ENCODE results near the gene PPFIBP1.

Gene PPFIBP1

GRCh38 chr12:27523642-27524493, at the start of gene PPFIBP1:
PPFIBP1 (plus strand) TSS chr12:27524206; CDS start chr12:27633397, 109,191 bp downstream.
- peak within 1 kb of the TSS; percentile 95 for H3K27ac Mint-ChIP-seq
- H3K4me1 Mint-ChIP-seq, result peaks cover 36% of the 10 kb centered on the region
- H3K36me3 Mint-ChIP-seq, result no peaks in the 10 kb centered on the region
- no peaks in the 10 kb centered on the region for H3K27me3 Mint-ChIP-seq
- H3K9me3 Mint-ChIP-seq, result no peaks in the 10 kb centered on the region
- peak within 1 kb of the TSS; percentile 94 for H3K4me3 Mint-ChIP-seq

- no peak overlapping the region for H3K27ac Mint-ChIP-seq
- no peak overlapping the region for H3K4me3 Mint-ChIP-seq
- peaks cover 7% of the 10 kb centered on the region for H3K36me3 Mint-ChIP-seq
- no peaks in the 10 kb centered on the region for H3K27me3 Mint-ChIP-seq
- H3K4me1 Mint-ChIP-seq, result peaks cover 18% of the 10 kb centered on the region
- peaks cover 35% of the 10 kb centered on the region for H3K9me3 Mint-ChIP-seq
Observed at GRCh38 chr12:27474344-27474743, 49.7 kb upstream of the PPFIBP1 start.

- Mint-ChIP-seq H3K36me3 (peaks cover 8% of the 10 kb centered on the region), H3K4me3 (no peak overlapping the region), H3K9me3 (peaks cover 39% of the 10 kb centered on the region), H3K27ac (no peak overlapping the region), H3K4me1 (peaks cover 15% of the 10 kb centered on the region), H3K27me3 (no peaks in the 10 kb centered on the region)
Observed at GRCh38 chr12:27477049-27477448, 47.0 kb upstream of the PPFIBP1 start.

- Mint-ChIP-seq H3K4me3 (no peak overlapping the region), H3K27ac (no peak overlapping the region), H3K27me3 (no peaks in the 10 kb centered on the region), H3K4me1 (no peaks in the 10 kb centered on the region), H3K36me3 (peaks cover 8% of the 10 kb centered on the region), H3K9me3 (peaks cover 39% of the 10 kb centered on the region)
Observed at GRCh38 chr12:27478949-27479348, 45.1 kb upstream of the PPFIBP1 start.

- H3K4me1 Mint-ChIP-seq, result no peaks in the 10 kb centered on the region
- peaks cover 35% of the 10 kb centered on the region for H3K9me3 Mint-ChIP-seq
- H3K36me3 Mint-ChIP-seq, result peaks cover 8% of the 10 kb centered on the region
- no peaks in the 10 kb centered on the region for H3K27me3 Mint-ChIP-seq
- H3K27ac Mint-ChIP-seq, result no peak overlapping the region
- no peak overlapping the region for H3K4me3 Mint-ChIP-seq
Observed at GRCh38 chr12:27480016-27480415, 44.0 kb upstream of the PPFIBP1 start.

GRCh38 chr12:27486961-27487360, 37.0 kb upstream of the PPFIBP1 start:
- Mint-ChIP-seq H3K36me3 (peaks cover 2% of the 10 kb centered on the region), H3K4me3 (no peak overlapping the region), H3K9me3 (no peaks in the 10 kb centered on the region), H3K4me1 (no peaks in the 10 kb centered on the region), H3K27me3 (peaks cover 1% of the 10 kb centered on the region), H3K27ac (no peak overlapping the region)

GRCh38 chr12:27488479-27488878, 35.5 kb upstream of the PPFIBP1 start:
- H3K4me1 Mint-ChIP-seq, result no peaks in the 10 kb centered on the region
- H3K9me3 Mint-ChIP-seq, result no peaks in the 10 kb centered on the region
- H3K36me3 Mint-ChIP-seq, result peaks cover 2% of the 10 kb centered on the region
- no peak overlapping the region for H3K4me3 Mint-ChIP-seq
- no peak overlapping the region for H3K27ac Mint-ChIP-seq
- peaks cover 3% of the 10 kb centered on the region for H3K27me3 Mint-ChIP-seq

- peaks cover 2% of the 10 kb centered on the region for H3K36me3 Mint-ChIP-seq
- H3K27me3 Mint-ChIP-seq, result peaks cover 3% of the 10 kb centered on the region
- no peaks in the 10 kb centered on the region for H3K4me1 Mint-ChIP-seq
- no peak overlapping the region for H3K4me3 Mint-ChIP-seq
- H3K9me3 Mint-ChIP-seq, result no peaks in the 10 kb centered on the region
- no peak overlapping the region for H3K27ac Mint-ChIP-seq
Observed at GRCh38 chr12:27491226-27491625, 32.8 kb upstream of the PPFIBP1 start.

GRCh38 chr12:27493260-27493940, 30.6 kb upstream of the PPFIBP1 start:
- no peak overlapping the region for H3K4me3 Mint-ChIP-seq
- H3K27ac Mint-ChIP-seq, result no peak overlapping the region
- H3K27me3 Mint-ChIP-seq, result peaks cover 5% of the 10 kb centered on the region
- peaks cover 8% of the 10 kb centered on the region for H3K4me1 Mint-ChIP-seq
- H3K36me3 Mint-ChIP-seq, result peaks cover 1% of the 10 kb centered on the region
- no peaks in the 10 kb centered on the region for H3K9me3 Mint-ChIP-seq

- Mint-ChIP-seq H3K4me3 (no peak overlapping the region), H3K9me3 (no peaks in the 10 kb centered on the region), H3K27me3 (peaks cover 4% of the 10 kb centered on the region), H3K27ac (no peak overlapping the region), H3K36me3 (peaks cover 1% of the 10 kb centered on the region), H3K4me1 (peaks cover 20% of the 10 kb centered on the region)
Observed at GRCh38 chr12:27497446-27497845, 26.6 kb upstream of the PPFIBP1 start.

- Mint-ChIP-seq H3K27ac (no peak overlapping the region), H3K36me3 (peaks cover 1% of the 10 kb centered on the region), H3K4me1 (peaks cover 21% of the 10 kb centered on the region), H3K27me3 (peaks cover 4% of the 10 kb centered on the region), H3K4me3 (no peak overlapping the region), H3K9me3 (no peaks in the 10 kb centered on the region)
Observed at GRCh38 chr12:27498149-27498548, 25.9 kb upstream of the PPFIBP1 start.

- H3K36me3 Mint-ChIP-seq, result peaks cover 1% of the 10 kb centered on the region
- peaks cover 4% of the 10 kb centered on the region for H3K27me3 Mint-ChIP-seq
- no peak overlapping the region for H3K27ac Mint-ChIP-seq
- no peaks in the 10 kb centered on the region for H3K9me3 Mint-ChIP-seq
- H3K4me1 Mint-ChIP-seq, result peaks cover 21% of the 10 kb centered on the region
- no peak overlapping the region for H3K4me3 Mint-ChIP-seq
Observed at GRCh38 chr12:27498761-27499160, 25.2 kb upstream of the PPFIBP1 start.

- H3K27me3 Mint-ChIP-seq, result peaks cover 6% of the 10 kb centered on the region
- peaks cover 21% of the 10 kb centered on the region for H3K4me1 Mint-ChIP-seq
- H3K36me3 Mint-ChIP-seq, result peaks cover 4% of the 10 kb centered on the region
- H3K4me3 Mint-ChIP-seq, result no peak overlapping the region
- no peaks in the 10 kb centered on the region for H3K9me3 Mint-ChIP-seq
- no peak overlapping the region for H3K27ac Mint-ChIP-seq
Observed at GRCh38 chr12:27499377-27499776, 24.6 kb upstream of the PPFIBP1 start.

- Mint-ChIP-seq H3K36me3 (peaks cover 4% of the 10 kb centered on the region), H3K27ac (no peak overlapping the region), H3K4me1 (peaks cover 21% of the 10 kb centered on the region), H3K9me3 (no peaks in the 10 kb centered on the region), H3K27me3 (peaks cover 6% of the 10 kb centered on the region), H3K4me3 (no peak overlapping the region)
Observed at GRCh38 chr12:27500546-27500945, 23.5 kb upstream of the PPFIBP1 start.

GRCh38 chr12:27502021-27502435, 22.0 kb upstream of the PPFIBP1 start:
- Mint-ChIP-seq H3K4me1 (peaks cover 21% of the 10 kb centered on the region), H3K4me3 (peak overlapping the region; percentile 12), H3K27ac (peak overlapping the region; percentile 42), H3K9me3 (no peaks in the 10 kb centered on the region), H3K36me3 (peaks cover 4% of the 10 kb centered on the region), H3K27me3 (peaks cover 3% of the 10 kb centered on the region)

- Mint-ChIP-seq H3K27ac (peak overlapping the region; percentile 63), H3K4me1 (peaks cover 12% of the 10 kb centered on the region), H3K4me3 (no peak overlapping the region), H3K9me3 (no peaks in the 10 kb centered on the region), H3K27me3 (peaks cover 2% of the 10 kb centered on the region), H3K36me3 (peaks cover 2% of the 10 kb centered on the region)
Observed at GRCh38 chr12:27504507-27504906, 19.5 kb upstream of the PPFIBP1 start.

All from activated naive CD4-positive, alpha-beta T cell treated with anti-CD3 and anti-CD28 coated beads, Interleukin-2, amount 50 U/mL, for 24 hours (primary cell).